Middle frontal gyrus (tissue), 1 donor: ENCODE results near the gene NRARP.

Source experiments
- DNase-seq: peaks from one replicate; pipeline ENCODE4 v3.0.0-alpha.2; 2015; ENCODE audit warnings: low spot score; ENCODE audit errors: extremely low spot score

Gene NRARP

GRCh38 chr9:137277329-137278041 is 24.6 kb downstream of the NRARP start, which contains the start of gene TOR4A:
Gene TOR4A, plus strand, starts transcription at chr9:137277726. Its CDS starts 964 bp downstream, at chr9:137278690.
- no peak for DNase-seq

DNA sequence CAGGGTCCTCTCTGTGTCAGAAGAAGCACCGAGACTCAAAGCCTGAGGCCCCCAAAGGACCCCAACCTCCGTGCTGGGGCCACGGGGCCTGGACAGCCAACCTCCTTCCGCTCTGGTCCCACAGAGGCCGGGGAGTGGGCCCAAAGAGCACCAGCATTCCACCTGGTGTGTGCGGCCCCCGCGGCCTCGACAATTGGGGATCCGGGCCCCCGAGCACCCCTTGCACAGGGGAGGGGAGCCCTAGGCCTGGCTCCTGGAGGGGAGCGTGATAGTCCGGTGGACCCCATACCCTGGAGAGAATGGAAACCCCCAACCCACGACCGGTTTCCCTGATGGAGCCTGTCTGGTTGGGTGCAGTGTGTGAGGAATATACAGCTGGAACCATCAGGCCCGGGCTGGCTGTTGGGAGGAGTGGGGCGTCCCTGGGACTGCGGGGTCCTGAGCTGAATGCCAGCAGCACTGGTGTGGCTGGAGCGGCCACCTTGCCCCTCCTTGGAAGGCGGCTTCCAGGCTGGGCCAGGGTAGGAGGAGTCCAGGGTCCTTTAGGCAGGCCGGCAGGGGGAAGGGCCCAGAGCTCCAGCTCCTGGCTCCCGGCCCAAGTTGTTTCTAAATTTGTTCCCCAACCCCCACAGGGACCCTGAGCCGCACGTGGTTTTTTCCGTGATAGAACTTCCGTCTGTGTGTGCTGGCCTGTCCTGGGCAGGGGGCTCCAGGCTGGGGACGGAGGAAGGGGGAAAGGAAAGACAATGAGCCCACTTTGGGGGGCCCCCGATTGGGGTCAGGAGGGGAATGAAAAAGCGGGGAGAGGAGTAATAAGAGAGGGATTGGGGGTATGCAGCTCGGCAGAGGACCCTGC is 25.4 kb downstream of the NRARP start:
- DNase-seq, result no peak

- no peak for DNase-seq
These were observed 26.2 kb downstream of the NRARP start for GRCh38 chr9:137275588-137276472.

DNA sequence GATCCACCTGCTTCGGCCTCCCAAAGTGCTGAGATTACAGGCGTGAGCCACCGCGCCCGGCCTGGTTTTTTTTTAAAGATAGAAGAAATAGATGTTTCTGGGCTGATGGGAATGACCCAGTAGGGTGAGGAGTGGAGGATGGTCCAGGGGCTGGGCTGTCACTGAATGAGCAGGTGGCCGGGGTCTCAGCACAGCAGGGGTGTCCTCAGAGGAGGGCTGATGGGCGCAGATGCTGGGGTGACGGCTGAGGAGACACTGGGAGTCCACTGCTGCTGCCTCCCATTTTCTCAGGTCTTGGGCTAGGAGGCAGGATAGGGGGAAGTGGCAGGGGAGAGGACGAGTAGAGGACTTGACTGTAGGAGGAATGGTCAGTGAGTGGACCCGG is 26.9 kb downstream of the NRARP start:
- no peak for DNase-seq

DNA sequence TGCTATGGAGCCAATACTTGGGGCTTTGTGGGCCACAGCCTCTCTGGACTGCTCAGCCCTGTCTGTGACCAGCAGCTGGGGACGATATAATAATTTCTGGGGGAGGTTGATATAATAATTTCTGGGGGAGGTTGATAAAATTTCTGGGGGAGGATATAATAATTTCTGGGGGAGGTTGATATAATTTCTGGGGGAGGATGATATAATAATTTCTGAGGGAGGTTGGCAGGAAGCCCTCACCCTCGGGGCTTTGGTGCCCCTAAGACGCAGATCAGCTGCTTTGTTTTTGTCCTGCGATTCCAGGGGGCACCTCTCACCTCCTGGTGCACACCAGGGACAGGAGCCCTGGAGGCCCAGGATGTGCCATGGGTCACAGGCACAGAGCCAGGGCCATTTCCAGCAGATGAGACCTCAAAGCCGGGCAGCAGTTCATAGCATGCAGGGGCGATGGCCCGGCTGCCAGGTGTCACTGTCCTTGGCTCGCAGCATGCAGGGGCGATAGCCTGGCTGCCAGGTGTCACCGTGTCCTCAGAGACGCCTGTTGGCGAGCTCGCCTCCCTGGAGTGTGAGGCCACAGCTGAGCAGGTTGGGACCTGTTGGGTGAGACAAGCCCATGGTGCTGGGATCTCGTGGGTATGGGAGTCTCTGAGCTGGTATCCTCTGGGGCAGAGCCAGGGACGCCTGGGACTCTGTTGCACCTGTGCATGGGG is 28.3 kb downstream of the NRARP start:
- no peak for DNase-seq

- no peak for DNase-seq
These were observed 29.0 kb downstream of the NRARP start for GRCh38 chr9:137273095-137273490.

DNA sequence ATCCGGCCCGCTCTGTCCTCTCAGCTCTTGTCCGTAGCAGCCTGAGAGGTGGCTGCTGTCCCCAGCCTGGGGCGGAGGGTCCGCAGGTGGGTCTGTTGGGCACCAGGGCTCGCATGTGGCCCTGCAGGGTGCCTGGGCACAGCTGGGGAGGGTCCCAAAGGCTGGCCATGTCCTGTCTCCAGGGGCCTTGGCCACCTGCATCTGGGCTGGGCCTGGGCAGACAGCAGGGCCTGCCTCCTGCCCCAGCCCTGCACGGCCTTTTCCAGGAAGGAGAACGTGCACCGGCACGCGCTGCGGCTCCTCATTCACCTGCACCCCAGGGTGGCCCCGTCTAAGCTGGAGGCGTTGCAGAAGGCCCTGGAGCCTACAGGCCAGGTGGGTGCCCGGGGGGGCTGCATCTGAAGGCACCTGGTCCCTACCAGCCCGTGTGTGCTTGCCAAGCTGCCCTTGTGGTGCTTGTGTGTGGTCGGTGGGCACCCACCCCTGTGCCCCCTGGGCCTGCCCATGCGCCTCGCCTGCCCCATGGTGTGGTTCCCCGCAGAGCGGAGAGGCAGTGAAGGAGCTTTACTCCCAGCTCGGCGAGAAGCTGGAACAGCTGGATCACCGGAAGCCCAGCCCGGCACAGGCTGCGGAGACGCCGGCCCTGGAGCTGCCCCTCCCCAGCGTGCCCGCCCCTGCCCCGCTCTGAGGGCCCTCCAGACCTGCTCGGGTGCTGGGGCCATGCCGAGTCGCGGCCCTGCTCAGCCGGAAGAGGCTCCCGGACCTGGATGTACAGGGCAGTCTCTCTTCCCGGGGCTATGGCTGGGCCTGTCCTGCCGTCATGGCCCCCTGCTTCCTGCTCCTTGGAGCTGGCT is 29.6 kb downstream of the NRARP start:
- no peak for DNase-seq

GRCh38 chr9:137271696-137272076 is 30.4 kb downstream of the NRARP start:
- DNase-seq, result no peak

GRCh38 chr9:137270929-137271695 is 31.0 kb downstream of the NRARP start:
- DNase-seq, result no peak

DNA sequence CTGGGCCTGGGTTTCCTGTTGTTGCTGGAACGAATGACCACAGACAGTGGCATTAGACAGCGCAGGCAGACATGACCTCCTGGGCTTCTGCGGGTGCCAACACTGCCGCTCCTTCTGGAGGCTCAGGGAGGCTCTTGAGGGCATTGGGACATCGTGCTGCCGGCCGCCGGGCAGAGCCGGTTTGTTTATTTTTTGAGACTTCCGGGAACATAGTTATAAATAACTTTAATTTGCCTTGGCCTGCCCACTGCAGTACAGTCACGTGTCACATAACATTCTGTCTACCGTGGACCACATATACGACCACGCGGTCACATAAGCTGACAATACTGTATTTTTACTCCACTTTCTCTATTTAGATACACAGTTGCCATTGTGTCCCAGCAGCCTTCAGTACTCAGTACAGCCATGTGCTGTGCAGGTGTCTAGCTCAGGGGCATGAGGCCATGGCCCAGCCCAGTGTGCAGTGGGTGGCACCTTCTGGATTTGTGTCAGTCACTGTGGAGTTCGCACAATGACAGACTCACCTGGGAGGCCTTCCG is 32.8 kb downstream of the NRARP start:
- no peak for DNase-seq

DNA sequence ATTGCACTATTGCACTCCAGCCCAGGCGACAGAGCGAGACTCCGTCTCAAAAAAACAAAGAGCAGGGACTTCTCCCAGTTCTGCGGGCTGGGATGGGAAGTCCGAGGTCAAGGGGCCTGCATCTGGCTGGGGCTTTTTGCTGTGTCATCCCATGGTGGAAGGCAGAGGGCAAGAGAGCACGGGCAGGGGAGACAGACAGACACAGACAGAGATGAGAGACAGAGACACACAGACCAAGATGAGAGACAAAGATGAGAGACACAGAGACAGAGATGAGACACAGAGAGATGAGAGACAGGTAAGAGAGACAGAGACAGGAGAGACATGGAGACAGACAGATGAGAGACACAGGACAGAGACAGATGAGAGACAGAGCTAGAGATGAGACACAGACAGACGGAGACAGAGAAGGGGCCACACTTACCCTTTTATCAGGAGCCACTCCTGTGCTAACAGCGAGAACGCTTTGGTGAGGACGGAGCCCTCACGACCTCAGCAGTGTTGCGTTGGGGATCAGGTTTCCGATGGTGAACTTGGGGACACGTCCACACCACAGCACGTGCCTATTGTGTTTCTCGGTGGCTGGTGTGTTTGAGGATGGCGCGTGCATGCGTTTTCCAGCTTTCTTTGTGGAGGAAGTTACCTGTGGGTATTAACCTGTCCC is 33.4 kb downstream of the NRARP start:
- DNase-seq, result no peak

DNA sequence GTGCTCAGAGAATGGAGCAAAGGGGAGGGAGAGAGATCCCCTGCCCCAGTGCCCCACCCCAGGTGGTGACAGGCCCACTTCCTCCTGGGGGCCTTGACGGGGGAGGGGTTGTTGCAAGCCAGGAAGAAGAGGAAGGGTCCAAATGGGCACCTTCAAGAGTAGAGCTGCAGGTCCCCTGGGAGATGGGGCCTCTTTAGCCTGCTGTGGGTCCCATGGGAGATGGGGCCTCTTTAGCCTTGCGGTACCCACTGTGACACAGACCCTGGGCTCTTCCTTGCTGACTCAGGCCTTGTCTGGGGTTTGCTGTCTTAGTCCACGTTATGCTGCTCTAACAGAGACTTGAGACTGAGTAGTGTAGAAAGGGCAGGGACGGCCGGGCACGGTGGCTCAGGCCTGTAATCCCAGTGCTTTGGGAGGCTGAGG is 34.1 kb downstream of the NRARP start:
- no peak for DNase-seq

DNA sequence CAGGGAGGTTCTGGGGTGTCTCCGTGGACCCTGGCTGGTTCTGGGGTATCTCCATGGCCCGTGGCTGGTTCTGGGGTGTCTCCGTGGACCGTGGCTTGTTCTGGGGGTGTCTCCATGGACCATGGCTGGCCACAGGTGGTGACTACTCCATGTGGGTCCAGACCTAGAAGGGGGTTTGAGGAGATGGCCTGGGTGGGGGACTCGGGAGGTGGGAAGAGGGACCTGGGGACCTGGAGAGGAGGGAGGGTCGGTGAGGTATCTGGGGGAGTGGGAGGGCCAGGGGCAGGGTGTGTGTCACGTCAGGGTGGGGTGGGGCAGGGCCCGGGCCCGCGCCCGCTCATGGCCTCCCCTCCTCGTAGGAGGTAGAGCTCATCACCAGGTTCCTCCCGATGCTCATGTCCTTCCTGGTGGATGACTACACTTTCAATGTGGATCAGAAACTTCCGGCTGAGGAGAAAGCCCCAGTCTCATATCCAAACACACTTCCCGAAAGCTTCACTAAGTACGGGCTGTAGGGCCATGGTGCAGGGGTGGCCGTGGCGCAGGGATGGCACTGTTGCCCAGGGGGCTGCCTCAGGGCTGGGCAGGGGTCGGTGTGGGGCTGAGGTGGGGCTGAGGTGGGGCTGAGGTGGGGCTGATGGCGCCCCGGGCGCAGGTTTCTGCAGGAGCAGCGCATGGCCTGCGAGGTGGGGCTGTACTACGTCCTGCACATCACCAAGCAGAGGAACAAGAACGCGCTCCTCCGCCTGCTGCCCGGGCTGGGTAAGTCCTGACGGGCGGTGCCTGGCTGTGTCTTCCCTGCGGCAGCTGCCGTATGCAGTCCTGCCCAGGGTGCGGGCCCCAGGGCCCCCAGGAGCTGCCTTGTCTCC is 35.3 kb downstream of the NRARP start:
- no peak for DNase-seq

DNA sequence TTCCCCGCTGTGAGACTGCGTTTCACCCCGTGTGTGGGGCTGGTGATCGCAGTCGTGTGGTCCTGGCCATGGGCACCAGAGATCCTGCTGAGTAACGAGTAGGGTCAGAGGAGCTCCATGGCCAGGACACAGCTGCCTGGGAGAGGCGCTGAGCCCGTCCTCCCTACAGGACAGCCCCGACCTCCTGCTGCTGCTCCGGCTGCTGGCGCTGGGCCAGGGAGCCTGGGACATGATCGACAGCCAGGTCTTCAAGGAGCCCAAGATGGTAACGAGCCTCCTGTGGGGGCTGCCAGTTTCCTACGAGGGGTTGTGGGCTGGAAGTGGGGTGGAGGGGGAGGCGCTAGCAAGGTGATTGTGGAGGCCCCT is 35.9 kb downstream of the NRARP start:
- DNase-seq, result no peak

- no peak for DNase-seq
These were observed 36.4 kb downstream of the NRARP start for GRCh38 chr9:137265496-137266161.

- no peak for DNase-seq
These were observed 38.0 kb downstream of the NRARP start for GRCh38 chr9:137264067-137264466.

GRCh38 chr9:137263506-137263905 is 38.6 kb downstream of the NRARP start:
- no peak for DNase-seq
